Measurements from ENCODE around the gene CDK11A.

DNA sequence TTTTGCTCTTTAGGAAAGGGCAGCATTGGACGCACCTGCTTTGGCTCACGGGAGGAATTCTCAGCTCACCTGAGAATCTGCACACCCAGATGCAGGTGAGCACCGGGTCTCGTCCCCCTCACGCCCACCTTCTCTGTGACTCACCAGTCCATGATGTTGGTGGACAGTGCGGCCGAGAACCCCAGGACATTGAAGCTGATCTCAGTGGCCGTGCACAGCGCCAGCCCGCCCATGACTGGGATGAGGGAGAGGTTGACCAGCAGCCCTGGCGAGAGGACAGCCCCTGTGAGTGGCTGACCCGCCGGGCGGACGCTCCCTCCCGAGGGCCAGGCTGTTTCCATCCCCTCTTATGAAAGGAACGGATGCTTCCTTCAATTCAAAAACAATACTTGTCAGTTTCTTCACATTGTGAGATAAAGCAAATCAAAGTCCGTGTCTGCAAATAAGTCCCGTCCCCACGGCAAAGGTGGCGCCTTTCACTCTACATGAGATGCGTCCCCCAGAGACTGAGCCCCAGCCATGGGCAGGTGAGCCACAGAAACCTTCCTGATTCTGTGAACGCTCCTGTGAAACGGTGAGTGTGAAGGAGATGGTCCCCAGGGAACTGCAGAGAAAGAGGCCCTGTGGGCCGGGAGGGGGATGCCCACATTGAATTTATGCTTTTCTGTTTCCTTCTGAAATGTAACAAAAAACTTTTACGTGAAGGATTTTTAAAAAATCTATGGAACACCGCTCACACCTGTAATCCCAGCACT, 52.6 kb downstream of the CDK11A start:
- TF ChIP-seq, protein P1, sequence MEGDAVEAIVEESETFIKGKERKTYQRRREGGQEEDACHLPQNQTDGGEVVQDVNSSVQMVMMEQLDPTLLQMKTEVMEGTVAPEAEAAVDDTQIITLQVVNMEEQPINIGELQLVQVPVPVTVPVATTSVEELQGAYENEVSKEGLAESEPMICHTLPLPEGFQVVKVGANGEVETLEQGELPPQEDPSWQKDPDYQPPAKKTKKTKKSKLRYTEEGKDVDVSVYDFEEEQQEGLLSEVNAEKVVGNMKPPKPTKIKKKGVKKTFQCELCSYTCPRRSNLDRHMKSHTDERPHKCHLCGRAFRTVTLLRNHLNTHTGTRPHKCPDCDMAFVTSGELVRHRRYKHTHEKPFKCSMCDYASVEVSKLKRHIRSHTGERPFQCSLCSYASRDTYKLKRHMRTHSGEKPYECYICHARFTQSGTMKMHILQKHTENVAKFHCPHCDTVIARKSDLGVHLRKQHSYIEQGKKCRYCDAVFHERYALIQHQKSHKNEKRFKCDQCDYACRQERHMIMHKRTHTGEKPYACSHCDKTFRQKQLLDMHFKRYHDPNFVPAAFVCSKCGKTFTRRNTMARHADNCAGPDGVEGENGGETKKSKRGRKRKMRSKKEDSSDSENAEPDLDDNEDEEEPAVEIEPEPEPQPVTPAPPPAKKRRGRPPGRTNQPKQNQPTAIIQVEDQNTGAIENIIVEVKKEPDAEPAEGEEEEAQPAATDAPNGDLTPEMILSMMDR (IDR thresholded peaks at IDR 0.05): no peak
- no peak for TF ChIP-seq POLR2A (IDR thresholded peaks at IDR 0.05)

Data from body of pancreas (tissue), 4 donors.